GM18951 (cell line): ENCODE measurements around the gene MSANTD2.

Experiments used
- POLR2A ChIP-seq: IDR thresholded peaks from 4 replicates; pipeline ENCODE4 v1.6.1; 2011; ENCODE audit warnings: mild to moderate bottlenecking; ENCODE audit not compliant: insufficient read length, insufficient read depth; ENCODE audit errors: extremely low read depth
- in situ Hi-C: fragments of 300-500 bp; cut with MboI; formaldehyde crosslinking; loops from one replicate; pipeline ENCODE4 v1.12.0; 2022; ENCODE audit warnings: low sequenced_read_pairs, mixed read lengths, inconsistent platforms; ENCODE audit not compliant: unreplicated experiment

Gene MSANTD2

GRCh38 chr11:124800226-124800929, at the start of gene MSANTD2:
Gene MSANTD2 (minus strand): TSS chr11:124800406. CDS start chr11:124800380, 26 bp downstream.
- in situ Hi-C loops = no loop called here
- peak; percentile 99 for TF ChIP-seq POLR2A

- in situ Hi-C loops = no loop called here
- no peak for TF ChIP-seq POLR2A
These were observed 46.0 kb upstream of the MSANTD2 start for GRCh38 chr11:124846070-124846673.

DNA sequence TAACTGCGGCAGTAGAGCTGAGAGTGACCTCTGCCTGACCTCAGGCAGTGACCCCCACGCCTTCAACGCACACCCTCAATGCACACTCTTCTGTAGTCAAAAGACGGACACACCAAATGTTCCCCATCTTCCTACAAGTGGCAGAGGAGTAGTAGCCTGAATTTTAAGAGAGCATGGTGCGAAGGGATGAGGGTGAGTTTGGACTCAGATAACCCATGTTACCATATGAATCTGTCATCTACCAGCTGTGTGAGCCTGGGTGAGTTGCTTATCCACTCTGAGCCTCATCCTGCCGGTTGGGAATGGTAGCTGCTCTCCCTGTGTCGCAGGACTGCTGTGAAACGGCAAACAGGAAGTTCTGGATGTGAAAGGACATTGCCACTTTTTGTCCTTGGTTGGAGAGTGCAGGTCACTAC, 44.5 kb upstream of the MSANTD2 start:
- no peak for TF ChIP-seq POLR2A
- in situ Hi-C loops = no loop called here

DNA sequence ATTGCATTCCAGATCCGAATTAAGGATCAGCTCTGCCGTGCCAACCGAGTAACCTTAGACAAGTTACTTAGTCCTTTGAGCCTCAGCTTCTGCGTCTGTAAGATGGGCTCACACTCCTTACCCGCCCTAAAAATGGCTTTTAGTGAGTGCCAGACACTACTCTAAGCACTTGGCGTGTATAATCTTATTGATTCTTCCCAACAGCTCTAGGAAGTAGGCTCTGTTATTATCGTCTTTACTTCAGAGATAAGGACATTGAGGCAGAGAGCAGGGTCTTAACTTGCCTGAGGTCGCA, 43.4 kb upstream of the MSANTD2 start:
- in situ Hi-C loops = no loop called here
- no peak for TF ChIP-seq POLR2A

- in situ Hi-C loops = no loop called here
- TF ChIP-seq POLR2A = no peak
These were observed 42.1 kb upstream of the MSANTD2 start for GRCh38 chr11:124842305-124842704.

- no peak for TF ChIP-seq POLR2A
- in situ Hi-C loops = no loop called here
These were observed 41.6 kb upstream of the MSANTD2 start for GRCh38 chr11:124841840-124842239.

DNA sequence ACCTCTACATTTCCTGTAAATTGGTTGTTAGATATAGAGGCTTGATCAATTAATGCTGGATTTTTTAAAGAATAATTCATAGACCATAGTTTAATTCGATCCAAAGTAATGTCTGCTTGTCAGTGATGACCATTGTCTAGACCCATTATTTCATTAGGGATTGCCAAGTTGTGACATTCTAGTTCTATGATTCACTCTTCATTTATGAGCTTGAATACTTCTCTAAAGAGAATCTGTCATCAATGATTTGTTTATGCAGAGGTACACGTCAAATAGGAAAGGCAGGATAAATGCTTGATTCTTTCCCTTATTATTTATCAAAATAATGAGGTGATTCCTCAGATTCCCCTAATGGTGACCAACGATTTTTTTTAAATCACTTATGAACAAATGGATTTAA, 41.0 kb upstream of the MSANTD2 start:
- TF ChIP-seq POLR2A = no peak
- in situ Hi-C loops = no loop called here

- TF ChIP-seq POLR2A = no peak
- in situ Hi-C loops = no loop called here
These were observed 40.5 kb upstream of the MSANTD2 start for GRCh38 chr11:124840666-124841065.

- no peak for TF ChIP-seq POLR2A
- in situ Hi-C loops = loop anchor here (10.0 kb wide), 1 partner anchor 175 kb away; no protein-coding TSS in a partner anchor
These were observed 39.9 kb upstream of the MSANTD2 start for GRCh38 chr11:124839972-124840621.

- in situ Hi-C loops = loop anchor here (10.0 kb wide), 1 partner anchor 175 kb away; no protein-coding TSS in a partner anchor
- TF ChIP-seq POLR2A = no peak
These were observed 39.1 kb upstream of the MSANTD2 start for GRCh38 chr11:124839128-124839971.

GRCh38 chr11:124838805-124839127, 38.6 kb upstream of the MSANTD2 start:
- in situ Hi-C loops = loop anchor here (10.0 kb wide), 1 partner anchor 174 kb away; no protein-coding TSS in a partner anchor
- TF ChIP-seq POLR2A = no peak

DNA sequence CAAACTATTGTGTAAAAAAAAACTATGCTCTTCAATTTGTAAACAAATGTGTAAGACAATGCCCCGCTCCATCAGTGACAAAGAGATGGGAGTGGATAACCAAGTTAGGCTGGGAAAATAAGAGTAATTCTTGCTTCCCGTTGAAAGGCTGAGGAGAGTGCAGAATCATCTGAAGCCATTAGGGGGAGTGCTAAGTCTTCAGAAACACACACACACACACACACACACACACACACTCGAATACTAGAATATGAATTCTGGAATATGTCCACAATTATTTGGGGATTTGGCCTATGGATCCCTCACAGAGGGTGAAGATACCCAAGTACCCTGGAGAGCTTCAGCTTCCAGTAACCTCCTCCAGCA, 37.3 kb upstream of the MSANTD2 start:
- in situ Hi-C loops = loop anchor here (10.0 kb wide), 1 partner anchor 173 kb away; no protein-coding TSS in a partner anchor
- TF ChIP-seq POLR2A = no peak

DNA sequence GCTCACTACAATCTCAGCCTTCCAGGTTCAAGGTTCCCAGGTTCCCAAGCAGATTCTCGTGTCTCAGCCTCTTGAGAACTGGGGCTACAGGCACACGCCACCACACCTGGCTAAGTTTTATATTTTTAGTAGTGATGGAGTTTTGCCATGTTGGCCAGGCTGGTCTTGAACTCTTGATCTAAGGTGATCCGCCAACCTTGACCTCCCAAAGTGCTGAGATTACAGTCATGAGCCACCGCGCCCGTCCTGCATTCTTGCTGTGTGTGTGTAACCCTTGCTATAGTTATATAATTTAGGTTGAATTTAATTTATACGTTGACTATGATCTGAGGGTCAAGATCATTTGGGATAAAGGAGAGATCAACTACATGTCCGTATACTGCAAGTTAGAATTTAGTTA, 35.7 kb upstream of the MSANTD2 start:
- no peak for TF ChIP-seq POLR2A
- in situ Hi-C loops = loop anchor here (10.0 kb wide), 1 partner anchor 171 kb away; no protein-coding TSS in a partner anchor

DNA sequence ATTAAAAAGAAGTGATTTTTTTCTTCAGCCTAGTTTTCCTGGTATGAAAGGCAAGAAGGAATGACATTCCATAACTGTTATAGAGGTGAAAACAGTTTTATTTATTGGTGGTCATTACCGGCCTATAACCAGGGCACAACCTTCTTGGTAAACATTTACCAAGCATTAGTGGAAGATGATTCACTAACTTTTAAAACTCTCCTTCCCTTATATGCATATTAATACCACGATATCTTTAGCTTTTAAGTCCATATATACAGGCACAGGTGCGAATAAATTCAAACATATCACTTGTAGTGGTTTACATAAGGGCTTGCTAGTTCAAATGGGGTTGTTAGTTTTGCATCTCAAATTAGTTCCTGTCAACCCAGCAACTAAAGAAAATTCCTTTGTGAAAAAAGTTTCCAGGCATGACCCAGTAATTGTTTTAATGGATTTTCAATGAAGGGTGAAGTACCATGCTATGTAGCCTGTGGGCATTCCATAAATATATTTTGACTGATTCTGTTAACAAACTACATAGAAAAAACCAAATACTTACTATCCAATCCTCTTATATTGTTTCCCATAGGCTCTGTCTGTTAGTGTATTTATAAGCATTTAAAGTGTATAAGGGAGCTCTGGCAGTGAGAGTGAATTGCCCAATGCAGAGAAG, 34.4 kb upstream of the MSANTD2 start:
- in situ Hi-C loops = loop anchor here (10.0 kb wide), 1 partner anchor 170 kb away; no protein-coding TSS in a partner anchor
- no peak for TF ChIP-seq POLR2A
